HL-60 (cell line): Measurements from ENCODE around the gene YARS2.
A peak's percentile ranks its signal among the peaks of the same experiment; 100 is the strongest.

Source experiments
- DNase-seq, 2 experiments: peaks; one replicate each; pipeline ENCODE4 v3.0.0-alpha.2; 2010 to 2020; ENCODE audit warnings: low read depth in 1 of 2, low spot score in 1 of 2
- H3K27ac ChIP-seq: fragments of 250-450 bp; sonication (Bioruptor Pico); replicated peaks from 2 replicates; pipeline ENCODE4 v1.5.1; 2020; ENCODE audit warnings: mild to moderate bottlenecking, moderate library complexity
- H3K27me3 ChIP-seq: fragments of 250-450 bp; sonication (Bioruptor Pico); 2 replicates; pipeline ENCODE4 v1.5.1; 2021; ENCODE audit warnings: mild to moderate bottlenecking, moderate library complexity; ENCODE audit not compliant: insufficient read depth, poor library complexity, severe bottlenecking
- H3K4me3 ChIP-seq: replicated peaks from 2 replicates; pipeline ENCODE4 v1.5.1; 2011; ENCODE audit warnings: mild to moderate bottlenecking, control low read depth, low read length; ENCODE audit not compliant: insufficient read depth
- CTCF ChIP-seq: IDR thresholded peaks from one replicate; pipeline ENCODE4 v1.5.1; 2011; ENCODE audit warnings: low read length, control low read depth, inconsistent platforms; ENCODE audit not compliant: insufficient read depth
- GABPA ChIP-seq: IDR thresholded peaks from 2 replicates; pipeline ENCODE4 v1.6.1; 2012; ENCODE audit warnings: low read depth
- POLR2AphosphoS5 ChIP-seq: IDR thresholded peaks from 2 replicates; pipeline ENCODE4 v1.6.1; 2012; ENCODE audit warnings: low read depth
- REST ChIP-seq: IDR thresholded peaks from 2 replicates; pipeline ENCODE4 v1.6.1; 2012; ENCODE audit warnings: low read depth; ENCODE audit not compliant: insufficient replicate concordance
- SPI1 ChIP-seq: IDR thresholded peaks from 2 replicates; pipeline ENCODE4 v1.6.1; 2012; ENCODE audit warnings: low read depth, mild to moderate bottlenecking, borderline replicate concordance
- long read RNA-seq: library from polyadenylated mRNA; unstranded; transcript quantifications from one replicate; pipeline ENCODE4 v2.0.0, GENCODE V29; 2020

YARS2 gene
- long read RNA-seq, transcript YARS2-201 (5 exons, 2,122 nt) = major isoform, 159 of 180 reads
- long read RNA-seq, partial matches to known transcripts = 3 of 180 reads
- long read RNA-seq, other reads (novel, unspliced or antisense) = 17 of 180 reads

- peak; percentile 96 to 98 for DNase-seq
- Histone ChIP-seq H3K4me3 (peak within 1 kb of the TSS; percentile 91), H3K27me3 (no peaks in the 10 kb centered on the region), H3K27ac (peak within 1 kb of the TSS; percentile 88)
- TF ChIP-seq GABPA (no peak), CTCF (peak; percentile 77), SPI1 (no peak), REST (peak; percentile 66), POLR2AphosphoS5 (peak; percentile 64; the same call in 1 of the 2 replicates)
These were observed at the start of gene YARS2 for GRCh38 chr12:32755654-32756475. Gene YARS2 (minus strand): TSS chr12:32755897. CDS start chr12:32755874, 23 bp downstream.

GRCh38 chr12:32804301-32804700, 48.6 kb upstream of the YARS2 start:
- Histone ChIP-seq H3K27ac (no peak overlapping the region), H3K4me3 (no peak overlapping the region), H3K27me3 (no peaks in the 10 kb centered on the region)
- DNase-seq = no peak
- TF ChIP-seq SPI1 = no peak
- no peak for TF ChIP-seq GABPA
- TF ChIP-seq POLR2AphosphoS5 = no peak
- no peak for TF ChIP-seq CTCF
- TF ChIP-seq REST = no peak

- DNase-seq = no peak
- no peaks in the 10 kb centered on the region for H3K27me3 ChIP-seq
- no peak overlapping the region for H3K4me3 ChIP-seq
- no peak overlapping the region for H3K27ac ChIP-seq
- TF ChIP-seq POLR2AphosphoS5 = no peak
- TF ChIP-seq GABPA = no peak
- TF ChIP-seq REST = no peak
- no peak for TF ChIP-seq CTCF
- no peak for TF ChIP-seq SPI1
These were observed 45.7 kb upstream of the YARS2 start for GRCh38 chr12:32801269-32801980.
